ENCODE results near the gene EGFR.

The EGFR gene

GRCh38 chr7:55092186-55092974 is 73.6 kb downstream of the EGFR start:
- Histone ChIP-seq H3K9me3 (replicated peaks; ENCODE audit: insufficient read depth, low read length) (no peaks in the 10 kb centered on the region), H3K9me2 (replicated peaks; ENCODE audit: insufficient read depth, low read length) (no peaks in the 10 kb centered on the region), H3F3A (ENCODE audit: insufficient read depth, low read length) (no peaks in the 10 kb centered on the region), H3K36me3 (replicated peaks; ENCODE audit: insufficient read depth, low read length) (no peaks in the 10 kb centered on the region), H3K4me3 (ENCODE audit: low read length) (no peak overlapping the region), H4K20me1 (ENCODE audit: insufficient read depth, low read length) (no peaks in the 10 kb centered on the region), H3K27ac (ENCODE audit: low read length) (no peak overlapping the region), H3K79me2 (ENCODE audit: low read length) (no peaks in the 10 kb centered on the region), H3K4me2 (ENCODE audit: low read depth, low read length) (no peak overlapping the region), H3K9ac (ENCODE audit: low read length) (no peak overlapping the region), H3K27me3 (replicated peaks; ENCODE audit: insufficient read depth, low read length) (no peaks in the 10 kb centered on the region), H2AFZ (ENCODE audit: low read length) (no peak overlapping the region), H3K4me1 (ENCODE audit: low read length) (no peaks in the 10 kb centered on the region)
- no peak for TF ChIP-seq EZH2 (optimal IDR thresholded peaks at IDR 0.05; ENCODE audit: low read depth, low read length)
- no peak for TF ChIP-seq EZH2phosphoT487 (IDR thresholded peaks at IDR 0.05; ENCODE audit: low read length)
- TF ChIP-seq CTCF (IDR thresholded peaks at IDR 0.05; ENCODE audit: low read length), result no peak
- no peak for DNase-seq

- no peak overlapping the region for H2AFZ ChIP-seq (ENCODE audit: low read length)
- H3F3A ChIP-seq (ENCODE audit: insufficient read depth, low read length), result no peaks in the 10 kb centered on the region
- H3K4me1 ChIP-seq (ENCODE audit: low read length), result no peaks in the 10 kb centered on the region
- H3K9ac ChIP-seq (ENCODE audit: low read length), result no peak overlapping the region
- H3K4me3 ChIP-seq (ENCODE audit: low read length), result no peak overlapping the region
- no peaks in the 10 kb centered on the region for H3K36me3 ChIP-seq (replicated peaks; ENCODE audit: insufficient read depth, low read length)
- H3K27ac ChIP-seq (ENCODE audit: low read length), result no peak overlapping the region
- H3K9me3 ChIP-seq (replicated peaks; ENCODE audit: insufficient read depth, low read length), result no peaks in the 10 kb centered on the region
- no peak for TF ChIP-seq CTCF (IDR thresholded peaks at IDR 0.05; ENCODE audit: low read length)
- TF ChIP-seq EZH2phosphoT487 (IDR thresholded peaks at IDR 0.05; ENCODE audit: low read length), result no peak
- TF ChIP-seq EZH2 (optimal IDR thresholded peaks at IDR 0.05; ENCODE audit: low read depth, low read length), result no peak
- no peak overlapping the region for H3K4me2 ChIP-seq (ENCODE audit: low read depth, low read length)
- no peaks in the 10 kb centered on the region for H4K20me1 ChIP-seq (ENCODE audit: insufficient read depth, low read length)
- H3K27me3 ChIP-seq (replicated peaks; ENCODE audit: insufficient read depth, low read length), result no peaks in the 10 kb centered on the region
- no peak for DNase-seq
- no peaks in the 10 kb centered on the region for H3K9me2 ChIP-seq (replicated peaks; ENCODE audit: insufficient read depth, low read length)
- no peaks in the 10 kb centered on the region for H3K79me2 ChIP-seq (ENCODE audit: low read length)
These were observed 74.2 kb downstream of the EGFR start for GRCh38 chr7:55092975-55093373.

- no peaks in the 10 kb centered on the region for H3F3A ChIP-seq (ENCODE audit: insufficient read depth, low read length)
- H3K4me3 ChIP-seq (ENCODE audit: low read length), result no peak overlapping the region
- H3K79me2 ChIP-seq (ENCODE audit: low read length), result no peaks in the 10 kb centered on the region
These were observed 74.9 kb downstream of the EGFR start for GRCh38 chr7:55093674-55094073.

More at GRCh38 chr7:55093674-55094073, 74.9 kb downstream of the EGFR start:
- Histone ChIP-seq H3K4me1 (ENCODE audit: low read length) (no peaks in the 10 kb centered on the region), H3K9me3 (replicated peaks; ENCODE audit: insufficient read depth, low read length) (no peaks in the 10 kb centered on the region), H4K20me1 (ENCODE audit: insufficient read depth, low read length) (no peaks in the 10 kb centered on the region), H3K9ac (ENCODE audit: low read length) (no peak overlapping the region), H3K27me3 (replicated peaks; ENCODE audit: insufficient read depth, low read length) (no peaks in the 10 kb centered on the region), H3K4me2 (ENCODE audit: low read depth, low read length) (no peak overlapping the region), H3K27ac (ENCODE audit: low read length) (no peak overlapping the region), H3K9me2 (replicated peaks; ENCODE audit: insufficient read depth, low read length) (no peaks in the 10 kb centered on the region), H3K36me3 (replicated peaks; ENCODE audit: insufficient read depth, low read length) (no peaks in the 10 kb centered on the region), H2AFZ (ENCODE audit: low read length) (no peak overlapping the region)
- DNase-seq, result no peak
- no peak for TF ChIP-seq EZH2phosphoT487 (IDR thresholded peaks at IDR 0.05; ENCODE audit: low read length)
- no peak for TF ChIP-seq EZH2 (optimal IDR thresholded peaks at IDR 0.05; ENCODE audit: low read depth, low read length)
- TF ChIP-seq CTCF (IDR thresholded peaks at IDR 0.05; ENCODE audit: low read length), result no peak
